Muscle layer of colon (tissue), 2 donors: Measurements from ENCODE around the gene DCLRE1A.
"Not testable (repeated sequence)": the region's sequence is repeated elsewhere in the genome, so short reads cannot be mapped to it uniquely, and the experiment has no call there.

Experiments
- H3K27ac ChIP-seq: one replicate; pipeline ENCODE4 v1.7.0; 2013; ENCODE audit warnings: low read depth, mild to moderate bottlenecking, low read length, moderate library complexity
- H3K27me3 ChIP-seq, 2 donors: one replicate each; pipeline ENCODE4 v1.7.0; 2013; ENCODE audit warnings: low read length in 2 of 2, mild to moderate bottlenecking in 2 of 2; ENCODE audit not compliant: insufficient read depth in 2 of 2, control insufficient read depth in 1 of 2
- H3K36me3 ChIP-seq: one replicate; pipeline ENCODE4 v1.7.0; 2013; ENCODE audit warnings: mild to moderate bottlenecking, low read length; ENCODE audit not compliant: insufficient read depth
- H3K4me1 ChIP-seq: one replicate; pipeline ENCODE4 v1.7.0; 2013; ENCODE audit warnings: mild to moderate bottlenecking, low read length; ENCODE audit not compliant: insufficient read depth
- H3K4me3 ChIP-seq, 2 donors: one replicate each; pipeline ENCODE4 v1.7.0; 2013; ENCODE audit warnings: low read length in 2 of 2, low read depth in 1 of 2, mild to moderate bottlenecking in 1 of 2, moderate library complexity in 1 of 2
- H3K9ac ChIP-seq: one replicate; pipeline ENCODE4 v1.7.0; 2013; ENCODE audit warnings: low read length
- H3K9me3 ChIP-seq: one replicate; pipeline ENCODE4 v1.7.0; 2013; ENCODE audit warnings: mild to moderate bottlenecking, low read length
- donor health status: abdominal sarcoma.
- donor health status: Adenocarcinoma of cecum.

Gene DCLRE1A

GRCh38 chr10:113822174-113822573, 31.7 kb downstream of the DCLRE1A start:
- Histone ChIP-seq H3K9me3 (no peaks in the 10 kb centered on the region), H3K36me3 (no peaks in the 10 kb centered on the region), H3K4me1 (no peaks in the 10 kb centered on the region), H3K27ac (no peak overlapping the region), H3K4me3 (no peak overlapping the region), H3K27me3 (no peaks in the 10 kb centered on the region), H3K9ac (no peak overlapping the region)

GRCh38 chr10:113821306-113821705, 32.6 kb downstream of the DCLRE1A start:
- not testable (repeated sequence) for H3K27ac ChIP-seq, H3K9ac ChIP-seq, H3K36me3 ChIP-seq, H3K27me3 ChIP-seq, H3K9me3 ChIP-seq, H3K4me1 ChIP-seq, H3K4me3 ChIP-seq

- no peaks in the 10 kb centered on the region for H3K9me3 ChIP-seq
- H3K27ac ChIP-seq: no peak overlapping the region
Observed at GRCh38 chr10:113820507-113820906, 33.4 kb downstream of the DCLRE1A start.

GRCh38 chr10:113819989-113820388, 33.9 kb downstream of the DCLRE1A start:
- H3K27me3 ChIP-seq: no peaks in the 10 kb centered on the region
- no peaks in the 10 kb centered on the region for H3K36me3 ChIP-seq
- H3K9ac ChIP-seq: no peak overlapping the region
- no peaks in the 10 kb centered on the region for H3K9me3 ChIP-seq
- H3K27ac ChIP-seq: no peak overlapping the region
- H3K4me3 ChIP-seq: no peak overlapping the region
- no peaks in the 10 kb centered on the region for H3K4me1 ChIP-seq

More at GRCh38 chr10:113820507-113820906, 33.4 kb downstream of the DCLRE1A start:
- H3K4me3 ChIP-seq: no peak overlapping the region
- H3K27me3 ChIP-seq: no peaks in the 10 kb centered on the region
- H3K36me3 ChIP-seq: no peaks in the 10 kb centered on the region
- no peak overlapping the region for H3K9ac ChIP-seq
- H3K4me1 ChIP-seq: no peaks in the 10 kb centered on the region

- not testable (repeated sequence) for H3K27me3 ChIP-seq, H3K4me1 ChIP-seq, H3K36me3 ChIP-seq, H3K9ac ChIP-seq, H3K27ac ChIP-seq, H3K4me3 ChIP-seq, H3K9me3 ChIP-seq
Observed at GRCh38 chr10:113814700-113815099, 39.2 kb downstream of the DCLRE1A start.

GRCh38 chr10:113808168-113808567, 45.7 kb downstream of the DCLRE1A start:
- H3K27ac ChIP-seq: no peak overlapping the region
- no peak overlapping the region for H3K4me3 ChIP-seq
- no peak overlapping the region for H3K9ac ChIP-seq
- no peaks in the 10 kb centered on the region for H3K36me3 ChIP-seq
- no peaks in the 10 kb centered on the region for H3K27me3 ChIP-seq
- peaks cover 3% of the 10 kb centered on the region for H3K4me1 ChIP-seq
- H3K9me3 ChIP-seq: no peaks in the 10 kb centered on the region

GRCh38 chr10:113806503-113806902, 47.4 kb downstream of the DCLRE1A start:
- no peak overlapping the region for H3K4me3 ChIP-seq
- no peaks in the 10 kb centered on the region for H3K9me3 ChIP-seq
- no peaks in the 10 kb centered on the region for H3K27me3 ChIP-seq
- no peak overlapping the region for H3K27ac ChIP-seq
- H3K9ac ChIP-seq: no peak overlapping the region
- H3K36me3 ChIP-seq: no peaks in the 10 kb centered on the region
- peaks cover 18% of the 10 kb centered on the region for H3K4me1 ChIP-seq

- no peaks in the 10 kb centered on the region for H3K9me3 ChIP-seq
- H3K27me3 ChIP-seq: no peaks in the 10 kb centered on the region
- no peak overlapping the region for H3K4me3 ChIP-seq
- no peak overlapping the region for H3K9ac ChIP-seq
- H3K4me1 ChIP-seq: peaks cover 23% of the 10 kb centered on the region
- no peaks in the 10 kb centered on the region for H3K36me3 ChIP-seq
- no peak overlapping the region for H3K27ac ChIP-seq
Observed at GRCh38 chr10:113802997-113803396, 50.9 kb downstream of the DCLRE1A start.

GRCh38 chr10:113801569-113801968, 52.3 kb downstream of the DCLRE1A start:
- no peak overlapping the region for H3K9ac ChIP-seq
- H3K4me1 ChIP-seq: peaks cover 23% of the 10 kb centered on the region
- H3K36me3 ChIP-seq: no peaks in the 10 kb centered on the region
- no peak overlapping the region for H3K27ac ChIP-seq
- no peaks in the 10 kb centered on the region for H3K27me3 ChIP-seq
- no peaks in the 10 kb centered on the region for H3K9me3 ChIP-seq
- no peak overlapping the region for H3K4me3 ChIP-seq

- Histone ChIP-seq H3K4me3 (no peak overlapping the region), H3K36me3 (no peaks in the 10 kb centered on the region), H3K4me1 (peaks cover 23% of the 10 kb centered on the region), H3K9ac (no peak overlapping the region), H3K27ac (no peak overlapping the region), H3K9me3 (no peaks in the 10 kb centered on the region), H3K27me3 (no peaks in the 10 kb centered on the region)
Observed at GRCh38 chr10:113791691-113792090, 62.2 kb downstream of the DCLRE1A start.

GRCh38 chr10:113788604-113789083, 65.2 kb downstream of the DCLRE1A start:
- peaks cover 23% of the 10 kb centered on the region for H3K4me1 ChIP-seq
- no peaks in the 10 kb centered on the region for H3K9me3 ChIP-seq
- H3K36me3 ChIP-seq: no peaks in the 10 kb centered on the region
- H3K27ac ChIP-seq: no peak overlapping the region
- no peak overlapping the region for H3K9ac ChIP-seq
- H3K27me3 ChIP-seq: no peaks in the 10 kb centered on the region
- peak overlapping the region in 1 of 2 donors; percentile 26 for H3K4me3 ChIP-seq
